HUES48 (cell line): ENCODE results near the gene SIRT2.

Experiments
- H3K27ac ChIP-seq: one replicate; pipeline ENCODE4 v1.7.0; 2013; ENCODE audit warnings: low read depth, low read length, inconsistent platforms
- H3K27me3 ChIP-seq: 2 replicates; pipeline ENCODE4 v1.6.1; 2013; ENCODE audit warnings: mild to moderate bottlenecking, low read length; ENCODE audit not compliant: control insufficient read depth, insufficient read depth
- H3K36me3 ChIP-seq: 2 replicates; pipeline ENCODE4 v1.6.1; 2013; ENCODE audit warnings: low read length; ENCODE audit not compliant: control insufficient read depth, insufficient read depth
- H3K4me1 ChIP-seq: 2 replicates; pipeline ENCODE4 v1.6.1; 2013; ENCODE audit warnings: mild to moderate bottlenecking, low read length; ENCODE audit not compliant: control insufficient read depth, insufficient read depth
- H3K4me3 ChIP-seq: 2 replicates; pipeline ENCODE4 v1.5.1; 2013; ENCODE audit warnings: mild to moderate bottlenecking, low read depth, low read length
- H3K9ac ChIP-seq: 2 replicates; pipeline ENCODE4 v1.6.1; 2013; ENCODE audit warnings: mild to moderate bottlenecking, low read depth, low read length, moderate library complexity
- H3K9me3 ChIP-seq: 2 replicates; pipeline ENCODE4 v1.6.1; 2013; ENCODE audit warnings: low read length; ENCODE audit not compliant: control insufficient read depth, insufficient read depth

The SIRT2 gene

DNA sequence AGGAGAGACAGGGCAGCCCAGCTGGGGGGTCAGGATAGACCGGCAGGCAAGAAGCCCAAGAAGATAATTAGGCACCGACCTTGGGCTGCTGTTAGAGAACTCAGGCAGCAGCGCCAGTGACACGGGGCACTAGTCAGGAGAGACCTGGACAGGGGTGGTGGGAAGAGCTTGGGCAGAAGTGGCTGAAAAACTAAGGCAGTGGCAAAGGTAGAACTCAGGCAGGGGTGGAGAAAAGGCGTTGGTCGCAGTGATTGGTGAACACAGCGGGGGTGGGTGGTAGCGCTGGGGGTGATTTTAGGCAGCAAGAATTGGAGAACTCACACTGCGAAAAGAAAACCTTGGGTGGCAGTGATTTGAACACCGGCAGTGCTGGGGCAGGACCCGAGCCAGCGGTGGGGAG lies 8.3 kb upstream of the SIRT2 start:
- Histone ChIP-seq H3K4me1 (no peaks in the 10 kb centered on the region), H3K27me3 (no peaks in the 10 kb centered on the region), H3K9me3 (no peaks in the 10 kb centered on the region), H3K9ac (no peak overlapping the region), H3K4me3 (no peak overlapping the region), H3K36me3 (peaks cover 25% of the 10 kb centered on the region), H3K27ac (no peak overlapping the region)

DNA sequence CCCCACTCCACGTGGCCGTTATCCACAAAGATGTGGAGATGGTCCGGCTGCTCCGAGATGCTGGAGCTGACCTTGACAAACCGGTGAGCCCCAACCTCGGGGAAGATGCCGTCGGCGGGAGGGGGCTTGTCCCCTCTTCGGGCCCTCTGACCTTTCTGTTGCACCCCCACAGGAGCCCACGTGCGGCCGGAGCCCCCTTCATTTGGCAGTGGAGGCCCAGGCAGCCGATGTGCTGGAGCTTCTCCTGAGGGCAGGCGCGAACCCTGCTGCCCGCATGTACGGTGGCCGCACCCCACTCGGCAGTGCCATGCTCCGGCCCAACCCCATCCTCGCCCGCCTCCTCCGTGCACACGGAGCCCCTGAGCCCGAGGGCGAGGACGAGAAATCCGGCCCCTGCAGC lies 7.8 kb upstream of the SIRT2 start:
- Histone ChIP-seq H3K9me3 (no peaks in the 10 kb centered on the region), H3K9ac (no peak overlapping the region), H3K27ac (no peak overlapping the region), H3K4me3 (no peak overlapping the region), H3K4me1 (no peaks in the 10 kb centered on the region), H3K36me3 (peaks cover 25% of the 10 kb centered on the region), H3K27me3 (no peaks in the 10 kb centered on the region)

DNA sequence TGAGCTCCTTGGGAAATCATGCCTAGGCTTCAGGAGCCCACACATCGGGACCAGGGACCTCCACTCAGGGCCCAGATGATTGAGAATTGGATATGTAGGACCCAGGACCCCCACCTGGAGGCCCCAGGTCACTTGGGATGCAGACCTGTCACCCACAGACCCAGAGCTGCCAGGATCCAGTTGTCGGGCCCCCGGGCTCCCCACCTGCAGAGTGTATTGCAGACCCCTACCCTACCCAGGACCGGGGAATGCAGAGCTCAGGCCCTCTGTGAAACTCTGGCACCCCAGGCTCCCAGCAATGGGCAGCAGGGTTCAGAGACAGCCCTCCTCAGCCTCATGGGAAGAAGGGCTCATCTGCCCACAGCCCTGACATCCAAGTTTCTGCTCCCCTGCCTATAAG lies 6.2 kb upstream of the SIRT2 start:
- Histone ChIP-seq H3K27me3 (no peaks in the 10 kb centered on the region), H3K9me3 (no peaks in the 10 kb centered on the region), H3K4me1 (peaks cover 4% of the 10 kb centered on the region; the same call in 1 of the 2 replicates), H3K36me3 (peaks cover 25% of the 10 kb centered on the region), H3K27ac (no peak overlapping the region), H3K4me3 (no peak overlapping the region), H3K9ac (no peak overlapping the region)

DNA sequence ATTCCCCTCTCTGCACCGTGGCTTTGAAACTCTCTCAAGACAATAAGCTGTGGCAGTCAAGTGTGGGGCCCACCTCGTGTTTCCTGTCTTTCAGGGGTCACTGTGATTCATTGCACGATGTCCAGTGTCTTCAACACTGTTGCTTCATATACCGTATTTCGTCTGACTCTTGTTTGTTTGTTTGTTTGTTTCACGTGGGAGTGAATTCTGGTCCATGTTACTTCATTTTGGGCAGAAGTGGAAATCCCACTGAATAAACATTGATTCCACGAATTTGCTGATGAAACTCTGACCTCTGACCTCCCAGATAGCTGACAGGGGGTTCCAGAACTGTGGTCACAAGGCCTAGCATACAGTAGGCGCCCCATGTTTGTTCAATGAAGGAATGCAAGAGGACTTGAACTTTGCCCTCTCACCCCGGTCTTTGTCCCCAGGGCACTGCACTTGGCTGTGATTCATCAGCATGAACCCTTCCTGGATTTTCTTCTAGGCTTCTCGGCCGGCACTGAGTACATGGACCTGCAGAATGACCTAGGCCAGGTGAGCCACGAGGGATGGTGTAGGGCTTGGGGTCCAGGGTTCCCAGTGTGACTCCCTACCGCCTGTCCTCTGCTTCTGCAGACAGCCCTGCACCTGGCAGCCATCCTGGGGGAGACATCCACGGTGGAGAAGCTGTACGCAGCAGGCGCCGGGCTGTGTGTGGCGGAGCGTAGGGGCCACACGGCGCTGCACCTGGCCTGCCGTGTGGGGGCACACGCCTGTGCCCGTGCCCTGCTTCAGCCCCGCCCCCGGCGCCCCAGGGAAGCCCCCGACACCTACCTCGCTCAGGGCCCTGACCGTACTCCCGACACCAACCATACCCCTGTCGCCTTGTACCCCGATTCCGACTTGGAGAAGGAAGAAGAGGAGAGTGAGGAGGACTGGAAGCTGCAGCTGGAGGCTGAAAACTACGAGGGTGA lies 5.4 kb upstream of the SIRT2 start:
- Histone ChIP-seq H3K9me3 (no peaks in the 10 kb centered on the region), H3K27ac (no peak overlapping the region), H3K9ac (no peak overlapping the region), H3K36me3 (peaks cover 25% of the 10 kb centered on the region), H3K4me3 (no peak overlapping the region), H3K27me3 (no peaks in the 10 kb centered on the region), H3K4me1 (peaks cover 6% of the 10 kb centered on the region; the same call in 1 of the 2 replicates)

DNA sequence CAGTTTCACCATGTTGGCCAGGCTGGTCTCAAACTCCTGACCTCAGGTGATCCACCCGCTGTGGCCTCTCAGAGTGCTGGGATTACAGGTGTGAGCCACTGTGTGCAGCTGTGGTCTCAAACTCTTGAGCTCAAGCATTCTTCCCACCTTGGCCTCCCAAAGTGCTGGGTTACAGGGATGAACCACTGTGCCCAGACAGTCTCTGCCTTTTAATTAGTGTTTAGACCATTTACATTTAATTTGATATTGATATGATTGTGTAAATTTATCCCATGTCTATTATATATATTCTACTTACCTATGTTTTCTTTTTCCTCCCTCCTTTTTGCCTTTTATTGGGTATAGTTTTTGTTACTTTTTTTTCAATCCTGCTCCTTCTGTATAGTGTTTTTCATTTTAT lies 2.3 kb upstream of the SIRT2 start:
- H3K27me3 ChIP-seq, result peaks cover 7% of the 10 kb centered on the region; the same call in 1 of the 2 replicates
- no peaks in the 10 kb centered on the region for H3K9me3 ChIP-seq
- H3K9ac ChIP-seq, result no peak overlapping the region
- H3K4me3 ChIP-seq, result no peak overlapping the region
- peaks cover 6% of the 10 kb centered on the region; the same call in 1 of the 2 replicates for H3K4me1 ChIP-seq
- no peak overlapping the region for H3K27ac ChIP-seq
- H3K36me3 ChIP-seq, result peaks cover 16% of the 10 kb centered on the region

DNA sequence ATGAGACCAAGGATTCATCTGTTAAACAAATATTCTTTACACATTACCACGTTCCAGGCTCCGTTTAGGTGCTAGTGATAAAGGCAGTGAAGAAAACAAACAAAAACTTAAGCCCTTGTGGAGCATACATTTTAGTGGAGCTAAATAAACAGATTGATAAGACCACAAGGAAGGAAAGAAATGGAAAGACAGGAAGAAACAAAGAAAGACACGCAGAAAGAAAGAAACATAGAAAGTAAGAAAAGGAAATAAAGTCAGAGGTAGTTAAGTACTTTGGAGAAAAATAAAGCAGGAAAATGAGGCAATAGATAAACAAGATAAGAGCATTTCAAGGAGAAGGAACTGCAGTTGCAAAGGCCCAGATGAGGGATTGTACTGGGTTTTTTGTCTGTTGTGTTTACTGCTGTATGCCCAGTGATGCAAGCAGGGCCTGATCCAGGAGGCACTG lies 1.3 kb upstream of the SIRT2 start:
- Histone ChIP-seq H3K9ac (peak overlapping the region; percentile 68), H3K4me1 (peaks cover 6% of the 10 kb centered on the region; the same call in 1 of the 2 replicates), H3K4me3 (peak overlapping the region; percentile 93), H3K36me3 (peaks cover 14% of the 10 kb centered on the region), H3K27me3 (peaks cover 7% of the 10 kb centered on the region; the same call in 1 of the 2 replicates), H3K27ac (peak overlapping the region; percentile 87), H3K9me3 (no peaks in the 10 kb centered on the region)

DNA sequence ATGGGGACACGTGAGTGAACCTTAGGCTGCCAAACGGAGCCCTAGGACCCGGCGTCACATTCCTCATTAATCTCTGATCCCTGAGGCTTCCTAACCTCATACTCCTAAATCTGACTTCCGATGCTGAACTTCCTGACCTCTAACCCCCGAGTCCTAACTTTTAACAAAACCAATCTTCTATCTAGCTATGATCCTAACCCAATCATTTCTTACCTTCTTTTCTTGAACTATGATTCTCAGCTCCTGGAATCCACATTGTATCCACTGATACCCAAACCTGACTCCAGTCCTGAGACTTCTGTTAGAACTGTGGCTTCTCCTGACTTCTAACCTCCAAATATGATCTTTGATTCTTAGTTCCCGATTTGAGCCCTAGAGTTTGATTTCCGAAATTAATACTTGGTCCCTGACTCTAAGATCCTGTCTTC lies 798 bp upstream of the SIRT2 start:
- peaks cover 8% of the 10 kb centered on the region for H3K36me3 ChIP-seq
- H3K9me3 ChIP-seq, result no peaks in the 10 kb centered on the region
- peak overlapping the region; percentile 93 for H3K4me3 ChIP-seq
- H3K27me3 ChIP-seq, result peaks cover 7% of the 10 kb centered on the region; the same call in 1 of the 2 replicates
- peak overlapping the region; percentile 68 for H3K9ac ChIP-seq
- peaks cover 6% of the 10 kb centered on the region; the same call in 1 of the 2 replicates for H3K4me1 ChIP-seq
- H3K27ac ChIP-seq, result peak overlapping the region; percentile 87

DNA sequence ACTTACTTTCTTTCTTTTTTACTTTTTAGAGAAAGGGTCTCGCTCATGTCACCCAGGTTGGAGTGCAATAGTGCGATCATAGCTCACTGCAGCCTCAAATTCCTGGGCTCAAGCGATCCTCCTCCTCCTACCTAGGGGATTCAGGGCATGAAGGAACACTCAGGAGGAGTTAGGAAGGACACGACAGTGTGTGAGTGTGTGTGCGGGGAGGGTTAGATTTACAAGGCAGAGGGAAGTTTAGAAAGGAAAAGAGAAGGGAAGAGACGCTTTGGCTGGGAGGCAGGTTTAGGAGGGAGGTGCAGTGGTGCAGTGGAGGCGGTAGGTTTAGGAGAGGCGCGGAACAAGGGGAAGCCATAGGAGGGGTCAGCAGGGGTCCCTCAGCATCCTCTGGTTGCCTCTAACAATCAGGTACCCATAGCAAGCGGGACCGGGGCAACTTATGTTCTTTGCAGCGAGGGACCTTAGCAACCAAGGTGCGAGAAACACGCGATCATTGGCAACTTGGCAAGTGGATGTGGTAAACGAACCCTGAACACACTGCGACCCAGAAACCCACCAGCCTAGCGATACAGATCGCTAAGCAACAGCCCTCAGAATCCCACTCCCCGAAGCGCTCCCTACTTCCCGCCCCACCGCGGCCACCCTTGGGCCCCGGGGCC lies 501 bp downstream of the SIRT2 start:
- Histone ChIP-seq H3K4me3 (peak overlapping the region; percentile 93), H3K9ac (no peak overlapping the region), H3K4me1 (peaks cover 6% of the 10 kb centered on the region; the same call in 1 of the 2 replicates), H3K27me3 (peaks cover 7% of the 10 kb centered on the region; the same call in 1 of the 2 replicates), H3K36me3 (no peaks in the 10 kb centered on the region), H3K9me3 (no peaks in the 10 kb centered on the region), H3K27ac (no peak overlapping the region)

DNA sequence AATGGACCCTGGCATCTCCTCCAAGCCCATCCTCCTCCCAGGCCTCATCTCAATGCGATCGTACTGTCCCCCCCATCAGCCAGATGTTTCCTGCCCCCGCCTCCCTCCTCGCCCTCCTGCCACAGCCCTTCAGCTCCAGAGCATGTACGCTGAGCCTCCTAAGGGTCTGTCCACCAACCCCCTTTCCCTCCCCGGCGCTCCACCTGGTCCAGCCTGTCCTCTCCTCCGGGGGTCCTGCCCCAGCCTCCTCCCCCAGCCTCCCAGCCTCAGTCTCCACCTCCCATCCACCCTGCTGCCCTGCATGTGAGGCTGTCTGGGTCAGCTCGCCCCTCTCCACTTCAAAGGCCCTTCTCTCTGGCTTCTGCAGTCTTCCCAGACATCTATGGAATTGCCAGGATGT lies 4.5 kb downstream of the SIRT2 start:
- H3K27ac ChIP-seq, result no peak overlapping the region
- no peaks in the 10 kb centered on the region for H3K9me3 ChIP-seq

DNA sequence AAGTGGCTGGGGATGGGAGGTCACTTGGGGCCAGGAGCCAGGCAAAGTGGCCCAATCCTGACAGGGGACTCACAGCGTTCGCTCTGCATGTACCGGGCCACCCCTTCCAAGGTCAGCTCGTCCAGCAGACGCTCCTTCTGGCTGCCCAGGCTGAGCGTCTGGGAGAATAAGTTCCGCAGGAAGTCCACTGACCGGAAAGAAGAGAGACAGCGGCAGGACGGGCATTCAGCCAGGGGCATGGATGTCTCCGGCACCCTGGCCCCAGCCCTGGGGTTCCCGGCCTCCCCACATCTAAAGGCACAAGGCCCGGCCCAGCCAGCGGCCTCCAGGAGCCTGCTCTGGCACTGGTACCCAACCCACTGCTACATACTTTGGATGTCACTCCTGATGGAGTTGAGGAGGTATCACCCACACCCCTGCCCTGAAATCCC lies 6.1 kb downstream of the SIRT2 start:
- H3K9ac ChIP-seq, result no peak overlapping the region
- no peaks in the 10 kb centered on the region for H3K36me3 ChIP-seq
- H3K27ac ChIP-seq, result no peak overlapping the region

More for the DNA sequence above, 4.5 kb downstream of the SIRT2 start:
- Histone ChIP-seq H3K9ac (no peak overlapping the region), H3K36me3 (no peaks in the 10 kb centered on the region), H3K4me3 (no peak overlapping the region), H3K27me3 (peaks cover 7% of the 10 kb centered on the region; the same call in 1 of the 2 replicates), H3K4me1 (no peaks in the 10 kb centered on the region)

More for the DNA sequence above, 6.1 kb downstream of the SIRT2 start:
- Histone ChIP-seq H3K4me3 (no peak overlapping the region), H3K9me3 (no peaks in the 10 kb centered on the region), H3K4me1 (no peaks in the 10 kb centered on the region), H3K27me3 (0 out of 2 replicates have a peak, but pooled peaks cover under 1% of the 10 kb centered on the region)
